DND-41 (cell line): ENCODE data around the gene GTPBP2.

Source experiments
- CTCF ChIP-seq: IDR thresholded peaks from 2 replicates; pipeline ENCODE4 v1.5.1; 2012; ENCODE audit warnings: borderline replicate concordance, low read length, moderate library complexity, mild to moderate bottlenecking; ENCODE audit not compliant: poor library complexity, severe bottlenecking; ENCODE audit errors: extremely low read depth
- EZH2 ChIP-seq: IDR thresholded peaks from 3 replicates; pipeline ENCODE4 v1.6.1; 2012; ENCODE audit warnings: borderline replicate concordance, low read depth, mild to moderate bottlenecking, moderate library complexity, low read length, inconsistent platforms; ENCODE audit not compliant: severe bottlenecking

DNA sequence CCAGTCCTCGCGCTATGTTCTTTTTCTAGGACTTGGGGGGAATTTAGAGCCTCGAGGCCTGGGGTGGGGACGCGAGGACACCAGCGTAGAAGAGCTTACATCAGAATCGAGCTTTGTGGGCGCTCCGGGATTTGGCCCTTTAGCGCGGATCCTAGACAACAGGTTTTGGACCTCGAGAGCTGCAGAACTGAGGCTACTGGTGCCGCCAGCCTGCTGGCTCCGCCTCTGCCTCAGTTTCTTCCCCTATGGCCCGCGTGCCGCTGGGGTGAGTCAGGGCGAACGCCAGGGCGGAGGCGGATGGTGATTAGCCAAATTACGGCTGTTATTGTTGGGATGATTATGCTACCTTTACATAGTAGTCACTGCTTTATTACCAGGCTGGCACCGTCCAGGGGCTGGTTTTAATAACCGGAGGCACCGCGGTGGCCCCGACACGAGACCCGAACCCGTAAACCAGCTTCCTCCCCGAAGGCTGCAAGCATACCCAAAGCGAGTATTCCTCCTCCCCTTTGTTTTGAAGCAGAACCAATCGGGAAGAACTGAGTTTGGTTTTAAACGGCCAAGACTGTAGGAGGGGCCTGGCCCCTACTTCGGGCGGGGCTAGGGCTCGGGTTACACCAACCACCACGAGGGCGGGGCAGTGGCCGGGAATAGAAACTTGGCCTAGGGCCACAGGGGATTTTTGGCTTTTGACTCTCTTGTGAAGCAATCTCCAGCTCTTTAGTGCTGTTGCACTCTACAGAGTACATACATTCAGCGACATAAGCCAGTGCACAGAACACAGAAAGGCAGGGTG lies 639 bp upstream of the GTPBP2 start:
- TF ChIP-seq CTCF (no peak), EZH2 (no peak)
